ENCODE results near the gene FBLIM1.

GRCh38 chr1:15802234-15802965 lies 43.8 kb downstream of the FBLIM1 start:
- TF ChIP-seq CTCF (IDR thresholded peaks at IDR 0.05): no peak
- no peak for TF ChIP-seq ATF3 (CRISPR knock-in tag; conservative IDR thresholded peaks at IDR 0.05)
- no peak for TF ChIP-seq ZNF219 (CRISPR knock-in tag; IDR thresholded peaks at IDR 0.05; ENCODE audit: borderline replicate concordance)
- TF ChIP-seq SP1 (CRISPR knock-in tag; conservative IDR thresholded peaks at IDR 0.05): no peak
- no peak for TF ChIP-seq FOXK1 (CRISPR knock-in tag; IDR thresholded peaks at IDR 0.05)
- TF ChIP-seq ATF2 (CRISPR knock-in tag; IDR thresholded peaks at IDR 0.05; ENCODE audit: borderline replicate concordance, low read depth): no peak
- no peak for TF ChIP-seq ZNF317 (CRISPR knock-in tag; IDR thresholded peaks at IDR 0.05; ENCODE audit: borderline replicate concordance, low read depth)
- TF ChIP-seq NR3C1 (CRISPR knock-in tag; conservative IDR thresholded peaks at IDR 0.05; ENCODE audit: low read depth): no peak

Measured in WTC11 (cell line).